ENCODE results near the gene CLIP3. TPM values are rescaled to one million over a fixed set of nuclear protein-coding genes. Genes with fewer than 3 reads are reported as not detected.

The CLIP3 gene
- total RNA-seq, 1 experiment from 2014 or later: 9.2 TPM

GRCh38 chr19:35990156-35990555, 42.5 kb downstream of the CLIP3 start:
- intact Hi-C loops (cut with micrococcal nuclease; ENCODE audit: unreplicated experiment): no loop called here
- Histone ChIP-seq H3K27ac (ENCODE audit: low read depth, low read length, poor library complexity, severe bottlenecking) (no peak overlapping the region), H3K27me3 (replicated peaks; ENCODE audit: insufficient read depth, low read depth, low read length, poor library complexity) (peaks cover 7% of the 10 kb centered on the region), H3K36me3 (ENCODE audit: insufficient read depth, low read length, poor library complexity, severe bottlenecking) (no peaks in the 10 kb centered on the region), H3K4me3 (ENCODE audit: low read depth, low read length, poor library complexity, severe bottlenecking) (no peak overlapping the region), H3K4me1 (ENCODE audit: insufficient read depth, low read length, poor library complexity, severe bottlenecking) (peaks cover 8% of the 10 kb centered on the region), H3K9me3 (ENCODE audit: low read depth, low read length, poor library complexity, severe bottlenecking) (no peaks in the 10 kb centered on the region)
- no peak for TF ChIP-seq CTCF (conservative IDR thresholded peaks at IDR 0.05; ENCODE audit: low read depth, low read length)
- TF ChIP-seq EZH2 (IDR thresholded peaks at IDR 0.05; ENCODE audit: borderline replicate concordance, low read depth, low read length, poor library complexity, severe bottlenecking): no peak
- DNase-seq (ENCODE audit: low spot score): no peak
- CTCF ChIA-PET: interaction anchor here (0.7 kb wide), 1 partner anchor 313 kb away, joined by 3 read pairs; no protein-coding TSS in a partner anchor
- no TSS peak for BruUV-seq (replicated peaks)
- POLR2A ChIA-PET (ENCODE audit: low non-redundant PET): no interaction called here

GRCh38 chr19:35988824-35989223, 43.8 kb downstream of the CLIP3 start:
- no peaks in the 10 kb centered on the region for H3K9me3 ChIP-seq (ENCODE audit: low read depth, low read length, poor library complexity, severe bottlenecking)
- peaks cover 7% of the 10 kb centered on the region for H3K27me3 ChIP-seq (replicated peaks; ENCODE audit: insufficient read depth, low read depth, low read length, poor library complexity)
- H3K4me3 ChIP-seq (ENCODE audit: low read depth, low read length, poor library complexity, severe bottlenecking): no peak overlapping the region
- ChIA-PET POLR2A (ENCODE audit: low non-redundant PET) (no interaction called here), CTCF (no interaction called here)
- no peaks in the 10 kb centered on the region for H3K36me3 ChIP-seq (ENCODE audit: insufficient read depth, low read length, poor library complexity, severe bottlenecking)
- no peak for TF ChIP-seq CTCF (conservative IDR thresholded peaks at IDR 0.05; ENCODE audit: low read depth, low read length)
- TF ChIP-seq EZH2 (IDR thresholded peaks at IDR 0.05; ENCODE audit: borderline replicate concordance, low read depth, low read length, poor library complexity, severe bottlenecking): no peak
- H3K27ac ChIP-seq (ENCODE audit: low read depth, low read length, poor library complexity, severe bottlenecking): no peak overlapping the region
- no peak for DNase-seq (ENCODE audit: low spot score)
- no TSS peak for BruUV-seq (replicated peaks)
- intact Hi-C loops (cut with micrococcal nuclease; ENCODE audit: unreplicated experiment): no loop called here
- peaks cover 8% of the 10 kb centered on the region for H3K4me1 ChIP-seq (ENCODE audit: insufficient read depth, low read length, poor library complexity, severe bottlenecking)

- Histone ChIP-seq H3K27ac (ENCODE audit: low read depth, low read length, poor library complexity, severe bottlenecking) (no peak overlapping the region), H3K9me3 (ENCODE audit: low read depth, low read length, poor library complexity, severe bottlenecking) (no peaks in the 10 kb centered on the region), H3K4me3 (ENCODE audit: low read depth, low read length, poor library complexity, severe bottlenecking) (peak overlapping the region; percentile 43), H3K4me1 (ENCODE audit: insufficient read depth, low read length, poor library complexity, severe bottlenecking) (peaks cover 8% of the 10 kb centered on the region), H3K36me3 (ENCODE audit: insufficient read depth, low read length, poor library complexity, severe bottlenecking) (no peaks in the 10 kb centered on the region), H3K27me3 (replicated peaks; ENCODE audit: insufficient read depth, low read depth, low read length, poor library complexity) (peaks cover 7% of the 10 kb centered on the region)
- ChIA-PET POLR2A (ENCODE audit: low non-redundant PET) (no interaction called here), CTCF (interaction anchor here (0.7 kb wide), 1 partner anchor 19 kb away, joined by 7 read pairs; no protein-coding TSS in a partner anchor)
- no peak for DNase-seq (ENCODE audit: low spot score)
- intact Hi-C loops (cut with micrococcal nuclease; ENCODE audit: unreplicated experiment): no loop called here
- TF ChIP-seq CTCF (conservative IDR thresholded peaks at IDR 0.05; ENCODE audit: low read depth, low read length): no peak
- TF ChIP-seq EZH2 (IDR thresholded peaks at IDR 0.05; ENCODE audit: borderline replicate concordance, low read depth, low read length, poor library complexity, severe bottlenecking): no peak
- BruUV-seq (replicated peaks): no TSS peak
These were observed 45.1 kb downstream of the CLIP3 start for GRCh38 chr19:35987571-35987896.

Data from A673 (cell line).